HEK293 (cell line): ENCODE results near the gene ZBTB26.
A peak's percentile ranks its signal among the peaks of the same experiment; 100 is the strongest.

Experiments used
- HIC1 ChIP-seq: fragments of 450-650 bp; formaldehyde crosslinking; IDR thresholded peaks from 2 replicates; pipeline ENCODE4 v1.5.1; 2016; ENCODE audit warnings: missing biosample characterization, missing genetic modification characterization
- MZF1 ChIP-seq: fragments of 450-650 bp; formaldehyde crosslinking; IDR thresholded peaks from 2 replicates; pipeline ENCODE4 v1.5.1; 2017; ENCODE audit warnings: missing biosample characterization, missing genetic modification characterization, borderline replicate concordance
- PATZ1 ChIP-seq: fragments of 450-650 bp; formaldehyde crosslinking; IDR thresholded peaks from 2 replicates; pipeline ENCODE4 v1.5.1; 2016; ENCODE audit warnings: missing biosample characterization, missing genetic modification characterization
- PRDM4 ChIP-seq: fragments of 450-650 bp; formaldehyde crosslinking; IDR thresholded peaks from 2 replicates; pipeline ENCODE4 v1.5.1; 2017; ENCODE audit warnings: missing biosample characterization, missing genetic modification characterization
- RBAK ChIP-seq: fragments of 450-650 bp; formaldehyde crosslinking; IDR thresholded peaks from 2 replicates; pipeline ENCODE4 v1.5.1; 2016; ENCODE audit warnings: missing biosample characterization, missing genetic modification characterization
- ZBTB49 ChIP-seq: fragments of 450-650 bp; formaldehyde crosslinking; IDR thresholded peaks from 2 replicates; pipeline ENCODE4 v1.5.1; 2016; ENCODE audit warnings: missing biosample characterization, missing genetic modification characterization, low read depth
- ZNF132 ChIP-seq: fragments of 450-650 bp; formaldehyde crosslinking; IDR thresholded peaks from 2 replicates; pipeline ENCODE4 v1.5.1; 2017; ENCODE audit warnings: missing biosample characterization, missing genetic modification characterization, borderline replicate concordance
- ZNF169 ChIP-seq: fragments of 450-650 bp; formaldehyde crosslinking; IDR thresholded peaks from 2 replicates; pipeline ENCODE4 v1.5.1; 2016; ENCODE audit warnings: missing biosample characterization, missing genetic modification characterization
- ZNF248 ChIP-seq: fragments of 450-650 bp; formaldehyde crosslinking; IDR thresholded peaks from 2 replicates; pipeline ENCODE4 v1.5.1; 2017; ENCODE audit warnings: missing biosample characterization, missing genetic modification characterization
- ZNF274 ChIP-seq, 2 experiments: fragments of 200-500 bp in 1 of 2; fragments of 450-650 bp in 1 of 2; sonication (Bioruptor generic) in 1 of 2; formaldehyde crosslinking in 1 of 2; IDR thresholded peaks; 2 replicates each; pipeline versions ENCODE4 v1.5.1 to v1.6.1; 2014 to 2016; ENCODE audit warnings: borderline replicate concordance in 1 of 2, inconsistent platforms in 1 of 2, low read length in 1 of 2, missing biosample characterization in 1 of 2, missing genetic modification characterization in 1 of 2
- ZNF324 ChIP-seq: fragments of 450-650 bp; formaldehyde crosslinking; IDR thresholded peaks from 2 replicates; pipeline ENCODE4 v1.5.1; 2016; ENCODE audit warnings: missing biosample characterization, missing genetic modification characterization
- ZNF335 ChIP-seq: fragments of 450-650 bp; formaldehyde crosslinking; conservative IDR thresholded peaks from 2 replicates; pipeline ENCODE4 v1.5.1; 2016; ENCODE audit warnings: missing biosample characterization, missing genetic modification characterization
- ZNF394 ChIP-seq: fragments of 450-650 bp; formaldehyde crosslinking; IDR thresholded peaks from 2 replicates; pipeline ENCODE4 v1.5.1; 2016; ENCODE audit warnings: missing biosample characterization, missing genetic modification characterization, mild to moderate bottlenecking, moderate library complexity, borderline replicate concordance
- ZNF449 ChIP-seq: fragments of 450-650 bp; formaldehyde crosslinking; IDR thresholded peaks from 2 replicates; pipeline ENCODE4 v1.5.1; 2017; ENCODE audit warnings: missing biosample characterization, mild to moderate bottlenecking, missing genetic modification characterization, moderate library complexity
- ZNF518A ChIP-seq: fragments of 450-650 bp; formaldehyde crosslinking; conservative IDR thresholded peaks from 2 replicates; pipeline ENCODE4 v1.5.1; 2016; ENCODE audit warnings: low read depth, missing biosample characterization, missing genetic modification characterization
- ZNF530 ChIP-seq: fragments of 450-650 bp; formaldehyde crosslinking; IDR thresholded peaks from 2 replicates; pipeline ENCODE4 v1.5.1; 2016; ENCODE audit warnings: low read depth, missing biosample characterization, missing genetic modification characterization
- ZNF549 ChIP-seq: fragments of 450-650 bp; IDR thresholded peaks from 2 replicates; pipeline ENCODE4 v1.5.1; 2018; ENCODE audit warnings: missing biosample characterization, missing genetic modification characterization, mild to moderate bottlenecking, inconsistent platforms, moderate library complexity
- ZNF623 ChIP-seq: fragments of 450-650 bp; formaldehyde crosslinking; IDR thresholded peaks from 2 replicates; pipeline ENCODE4 v1.5.1; 2016; ENCODE audit warnings: missing biosample characterization, missing genetic modification characterization
- ZNF645 ChIP-seq: fragments of 450-650 bp; formaldehyde crosslinking; IDR thresholded peaks from 2 replicates; pipeline ENCODE4; 2016; ENCODE audit warnings: missing biosample characterization, missing genetic modification characterization
- ZNF707 ChIP-seq: fragments of 450-650 bp; formaldehyde crosslinking; IDR thresholded peaks from 2 replicates; pipeline ENCODE4 v1.5.1; 2016; ENCODE audit warnings: missing biosample characterization, missing genetic modification characterization

ZBTB26 gene

GRCh38 chr9:122912964-122913673 lies 18.2 kb downstream of the ZBTB26 start, which contains the start of gene ZBTB6 (continued):
- TF ChIP-seq PRDM4 (tag by site-specific recombination) (no peak), PATZ1 (peak; percentile 20; the same call in 1 of the 2 replicates), ZNF132 (tag by site-specific recombination) (no peak), ZNF248 (no peak), ZNF623 (no peak), ZNF530 (tag by site-specific recombination) (no peak), ZNF394 (tag by site-specific recombination) (no peak), ZNF169 (no peak), MZF1 (tag by site-specific recombination) (no peak), ZNF549 (no peak), ZNF324 (tag by site-specific recombination) (0 out of 2 replicates have a peak, but pooled peaks have one; percentile 48), ZNF518A (tag by site-specific recombination) (peak; percentile 100), ZNF449 (tag by site-specific recombination) (no peak), HIC1 (tag by site-specific recombination) (no peak), ZNF335 (peak; percentile 93), ZNF274 (IDR thresholded peaks at IDR 0.05; ENCODE audit: low read length) (no peak), ZNF274 (tag by site-specific recombination; IDR thresholded peaks at IDR 0.05; ENCODE audit: borderline replicate concordance) (no peak), ZNF707 (no peak), RBAK (tag by site-specific recombination) (no peak), ZBTB49 (tag by site-specific recombination) (no peak), ZNF645 (no peak)
